HepG2 (cell line): ENCODE data around the gene GCNT2. TPM values are rescaled to one million over a fixed set of nuclear protein-coding genes. Genes with fewer than 3 reads are reported as not detected.

ENCODE experiments used
- ASH2L ChIP-seq: fragments of 300-600, 200-600 bp; sonication (generic); IDR thresholded peaks from 2 replicates; pipeline ENCODE4 v1.7.0; 2017; ENCODE audit warnings: low read depth, mild to moderate bottlenecking, moderate library complexity, mixed read lengths, low read length; ENCODE audit not compliant: insufficient read length
- BORCS8-MEF2B ChIP-seq: sonication (generic); formaldehyde crosslinking; IDR thresholded peaks from 2 replicates; pipeline ENCODE4 v1.8.0; 2022; ENCODE audit warnings: mild to moderate bottlenecking, missing genetic modification reagents
- BRCA1 ChIP-seq: sonication (generic); formaldehyde crosslinking; IDR thresholded peaks from 2 replicates; pipeline ENCODE4 v1.4.0; 2020; ENCODE audit warnings: missing genetic modification reagents
- DNMT3B ChIP-seq: conservative IDR thresholded peaks from 2 replicates; pipeline ENCODE4 v1.6.1; 2016; ENCODE audit warnings: missing biosample characterization, control low read depth
- FOXO4 ChIP-seq: sonication (generic); formaldehyde crosslinking; conservative IDR thresholded peaks from 2 replicates; pipeline ENCODE4 v1.8.1; 2023; ENCODE audit warnings: missing genetic modification reagents
- HMG20A ChIP-seq: IDR thresholded peaks from 2 replicates; pipeline ENCODE4 v1.6.1; 2016; ENCODE audit warnings: borderline replicate concordance
- ISX ChIP-seq: sonication (generic); formaldehyde crosslinking; conservative IDR thresholded peaks from 2 replicates; pipeline ENCODE4 v1.5.0; 2020; ENCODE audit warnings: missing genetic modification reagents
- MAFK ChIP-seq, 2 experiments: IDR thresholded peaks in 1 of 2; conservative IDR thresholded peaks in 1 of 2; 2 replicates each; pipeline ENCODE4 v1.6.1; 2011; ENCODE audit warnings: improper control_type of control experiment in 2 of 2, low read length in 2 of 2
- MIXL1 ChIP-seq: IDR thresholded peaks from 2 replicates; pipeline ENCODE4 v1.6.1; 2016
- MYPOP ChIP-seq: sonication (generic); formaldehyde crosslinking; IDR thresholded peaks from 2 replicates; pipeline ENCODE4 v1.8.1; 2023; ENCODE audit warnings: mild to moderate bottlenecking, moderate library complexity, missing genetic modification reagents
- NR2F2 ChIP-seq: IDR thresholded peaks from 2 replicates; pipeline ENCODE4 v1.6.1; 2012; ENCODE audit warnings: low read depth, inconsistent platforms, borderline replicate concordance
- PPARG ChIP-seq: conservative IDR thresholded peaks from 2 replicates; pipeline ENCODE4 v1.6.1; 2016; ENCODE audit warnings: missing biosample characterization, missing genetic modification reagents
- PRDM10 ChIP-seq: sonication (generic); formaldehyde crosslinking; IDR thresholded peaks from 2 replicates; pipeline ENCODE4 v1.4.0; 2020; ENCODE audit warnings: low read depth, missing genetic modification reagents
- SNAPC2 ChIP-seq: sonication (generic); formaldehyde crosslinking; IDR thresholded peaks from 2 replicates; pipeline ENCODE4 v1.8.1; 2022; ENCODE audit warnings: mild to moderate bottlenecking, missing genetic modification reagents
- TERF1 ChIP-seq: sonication (generic); formaldehyde crosslinking; IDR thresholded peaks from 2 replicates; pipeline ENCODE4 v1.8.0; 2022; ENCODE audit warnings: mild to moderate bottlenecking, missing genetic modification reagents, moderate library complexity
- ZHX1 ChIP-seq: sonication (generic); formaldehyde crosslinking; IDR thresholded peaks from 2 replicates; pipeline ENCODE4 v1.8.1; 2022; ENCODE audit warnings: low read depth, mild to moderate bottlenecking, missing genetic modification reagents
- ZNF331 ChIP-seq: sonication (generic); formaldehyde crosslinking; IDR thresholded peaks from 2 replicates; pipeline ENCODE4 v1.4.0; 2020; ENCODE audit warnings: missing genetic modification reagents
- ZNF446 ChIP-seq: sonication (generic); formaldehyde crosslinking; IDR thresholded peaks from 2 replicates; pipeline ENCODE4 v1.5.0; 2020; ENCODE audit warnings: mild to moderate bottlenecking, missing genetic modification reagents
- ZNF614 ChIP-seq: IDR thresholded peaks from 2 replicates; pipeline ENCODE4 v1.6.1; 2018; ENCODE audit warnings: missing biosample characterization, missing genetic modification reagents, inconsistent platforms, borderline replicate concordance
- polyA plus RNA-seq, 8 experiments: library from polyadenylated mRNA; depleted of rRNA in 3 of 8; stranded (reverse) in 7 of 8; unstranded in 1 of 8; fragments of >200 nt; fragmentation: Illumina TruSeq in 4 of 8; extraction: Trizol in 4 of 8; gene quantifications; 2 replicates each; pipeline versions ENCODE4 v1.2.1 to v1.2.3, GENCODE V29; 2011 to 2016; ENCODE audit warnings: low read depth in 4 of 8, missing spikeins in 1 of 8, mixed read lengths in 1 of 8; ENCODE audit not compliant: insufficient read depth in 1 of 8
- total RNA-seq, 5 experiments: library from RNA; depleted of rRNA; stranded (reverse); fragments of >200 nt; fragmentation: Illumina TruSeq; extraction: Trizol; gene quantifications; 2 replicates each; pipeline ENCODE4 v1.2.3, GENCODE V29; 2016; ENCODE audit warnings: low read depth in 1 of 5

Gene GCNT2
- total and polyA plus RNA-seq, 2 of the 13 experiments (the other 11 are each of a cell fraction or from before 2014, with no cell fraction given) = 11.8 to 31.9 TPM

GRCh38 chr6:10521104-10521808, at the start of gene GCNT2 (continued):
- peak; percentile 64; the same call in 1 of the 2 replicates for TF ChIP-seq PRDM10 (CRISPR knock-in tag)
- no peak for TF ChIP-seq TERF1 (CRISPR knock-in tag)
- peak; percentile 63; the same call in 1 of the 2 replicates for TF ChIP-seq HMG20A (CRISPR knock-in tag)
- TF ChIP-seq ISX (CRISPR knock-in tag) = no peak
- no peak for TF ChIP-seq ZNF446 (CRISPR knock-in tag)
- peak; percentile 25; the same call in 1 of the 2 replicates for TF ChIP-seq SNAPC2 (CRISPR knock-in tag)
- TF ChIP-seq ZNF331 (CRISPR knock-in tag) = peak; percentile 67
- peak; percentile 61; the same call in 1 of the 2 replicates for TF ChIP-seq MYPOP
- no peak; the same call in 1 of the 2 replicates for TF ChIP-seq BORCS8-MEF2B
- TF ChIP-seq NR2F2 = no peak
- TF ChIP-seq PPARG (CRISPR knock-in tag) = 0 out of 2 replicates have a peak, but pooled peaks have one; percentile 4
- TF ChIP-seq BRCA1 (CRISPR knock-in tag) = no peak
- peak; percentile 73; the same call in 1 of the 2 replicates for TF ChIP-seq ZNF614
- peak; percentile 54; the same call in 1 of the 2 replicates for TF ChIP-seq MIXL1
- TF ChIP-seq ZHX1 (CRISPR knock-in tag) = no peak
- TF ChIP-seq FOXO4 (CRISPR knock-in tag) = 0 out of 2 replicates have a peak, but pooled peaks have one; percentile 68
- peak; percentile 40 for TF ChIP-seq ASH2L
- TF ChIP-seq MAFK (conservative IDR thresholded peaks at IDR 0.05 in 1 of 2, IDR thresholded peaks at IDR 0.05 in 1 of 2; ENCODE audit: low read length in 2 of 2) = peak in 1 of 2 experiments; percentile 23; a peak in 1 of 4 replicates
- TF ChIP-seq DNMT3B (CRISPR knock-in tag) = 0 out of 2 replicates have a peak, but pooled peaks have one; percentile 56
